Measurements from ENCODE around the gene TMEM259. TPM values are rescaled to one million over a fixed set of nuclear protein-coding genes. Genes with fewer than 3 reads are reported as not detected.

TMEM259 gene
- total RNA-seq, 1 experiment from 2014 or later = 155 TPM

GRCh38 chr19:1015782-1016646, 4.9 kb downstream of the TMEM259 start:
- Histone ChIP-seq H3K9me2 (ENCODE audit: insufficient read depth) (no peaks in the 10 kb centered on the region), H2AFZ (no peak overlapping the region), H3K79me2 (ENCODE audit: low read depth) (peaks cover 69% of the 10 kb centered on the region), H3F3A (ENCODE audit: insufficient read depth, low read depth) (peaks cover 8% of the 10 kb centered on the region), H3K4me2 (peak overlapping the region; percentile 95), H3K4me3 (no peak overlapping the region), H3K9me3 (ENCODE audit: insufficient read depth, low read depth) (no peaks in the 10 kb centered on the region), H4K20me1 (ENCODE audit: insufficient read depth) (peaks cover 75% of the 10 kb centered on the region), H3K4me1 (replicated peaks; ENCODE audit: insufficient read depth) (peaks cover 37% of the 10 kb centered on the region), H3K36me3 (ENCODE audit: low read depth) (no peaks in the 10 kb centered on the region), H3K27me3 (ENCODE audit: insufficient read depth, low read depth) (no peaks in the 10 kb centered on the region), H3K27ac (0 out of 2 replicates have a peak overlapping the region, but pooled peaks have one; percentile 46)
- no peak for DNase-seq
- no peak for TF ChIP-seq EZH2 (IDR thresholded peaks at IDR 0.05; ENCODE audit: low read depth)
- TF ChIP-seq, protein P1, sequence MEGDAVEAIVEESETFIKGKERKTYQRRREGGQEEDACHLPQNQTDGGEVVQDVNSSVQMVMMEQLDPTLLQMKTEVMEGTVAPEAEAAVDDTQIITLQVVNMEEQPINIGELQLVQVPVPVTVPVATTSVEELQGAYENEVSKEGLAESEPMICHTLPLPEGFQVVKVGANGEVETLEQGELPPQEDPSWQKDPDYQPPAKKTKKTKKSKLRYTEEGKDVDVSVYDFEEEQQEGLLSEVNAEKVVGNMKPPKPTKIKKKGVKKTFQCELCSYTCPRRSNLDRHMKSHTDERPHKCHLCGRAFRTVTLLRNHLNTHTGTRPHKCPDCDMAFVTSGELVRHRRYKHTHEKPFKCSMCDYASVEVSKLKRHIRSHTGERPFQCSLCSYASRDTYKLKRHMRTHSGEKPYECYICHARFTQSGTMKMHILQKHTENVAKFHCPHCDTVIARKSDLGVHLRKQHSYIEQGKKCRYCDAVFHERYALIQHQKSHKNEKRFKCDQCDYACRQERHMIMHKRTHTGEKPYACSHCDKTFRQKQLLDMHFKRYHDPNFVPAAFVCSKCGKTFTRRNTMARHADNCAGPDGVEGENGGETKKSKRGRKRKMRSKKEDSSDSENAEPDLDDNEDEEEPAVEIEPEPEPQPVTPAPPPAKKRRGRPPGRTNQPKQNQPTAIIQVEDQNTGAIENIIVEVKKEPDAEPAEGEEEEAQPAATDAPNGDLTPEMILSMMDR (conservative IDR thresholded peaks at IDR 0.05) = no peak
- POLR2A ChIA-PET (ENCODE audit: unreplicated experiment) = interaction anchor here (0.7 kb wide), 1 partner anchor 88 kb away, joined by 3 read pairs; the partner anchor contains the start of gene GPX4
- intact Hi-C loops (cut with micrococcal nuclease; ENCODE audit: unreplicated experiment) = loop anchor here (2.0 kb wide), 1 partner anchor 87 kb away; the partner anchor contains the start of gene GPX4
- CTCF ChIA-PET = no interaction called here
- BruUV-seq (replicated peaks) = no TSS peak

- Histone ChIP-seq H3K9me3 (ENCODE audit: insufficient read depth, low read depth) (no peaks in the 10 kb centered on the region), H3K4me2 (no peak overlapping the region), H3K27me3 (ENCODE audit: insufficient read depth, low read depth) (no peaks in the 10 kb centered on the region), H2AFZ (no peak overlapping the region), H3K79me2 (ENCODE audit: low read depth) (peaks cover 63% of the 10 kb centered on the region), H3K9me2 (ENCODE audit: insufficient read depth) (no peaks in the 10 kb centered on the region), H3K4me1 (replicated peaks; ENCODE audit: insufficient read depth) (peaks cover 37% of the 10 kb centered on the region), H4K20me1 (ENCODE audit: insufficient read depth) (peaks cover 75% of the 10 kb centered on the region), H3K27ac (no peak overlapping the region), H3K4me3 (no peak overlapping the region), H3F3A (ENCODE audit: insufficient read depth, low read depth) (peaks cover 8% of the 10 kb centered on the region), H3K36me3 (ENCODE audit: low read depth) (no peaks in the 10 kb centered on the region)
- CTCF ChIA-PET = no interaction called here
- no peak for DNase-seq
- TF ChIP-seq, protein P1 (conservative IDR thresholded peaks at IDR 0.05) = no peak
- no peak for TF ChIP-seq EZH2 (IDR thresholded peaks at IDR 0.05; ENCODE audit: low read depth)
- POLR2A ChIA-PET (ENCODE audit: unreplicated experiment) = no interaction called here
- no TSS peak for BruUV-seq (replicated peaks)
- intact Hi-C loops (cut with micrococcal nuclease; ENCODE audit: unreplicated experiment) = no loop called here
Measured at GRCh38 chr19:1015061-1015781, 5.7 kb downstream of the TMEM259 start.

DNA sequence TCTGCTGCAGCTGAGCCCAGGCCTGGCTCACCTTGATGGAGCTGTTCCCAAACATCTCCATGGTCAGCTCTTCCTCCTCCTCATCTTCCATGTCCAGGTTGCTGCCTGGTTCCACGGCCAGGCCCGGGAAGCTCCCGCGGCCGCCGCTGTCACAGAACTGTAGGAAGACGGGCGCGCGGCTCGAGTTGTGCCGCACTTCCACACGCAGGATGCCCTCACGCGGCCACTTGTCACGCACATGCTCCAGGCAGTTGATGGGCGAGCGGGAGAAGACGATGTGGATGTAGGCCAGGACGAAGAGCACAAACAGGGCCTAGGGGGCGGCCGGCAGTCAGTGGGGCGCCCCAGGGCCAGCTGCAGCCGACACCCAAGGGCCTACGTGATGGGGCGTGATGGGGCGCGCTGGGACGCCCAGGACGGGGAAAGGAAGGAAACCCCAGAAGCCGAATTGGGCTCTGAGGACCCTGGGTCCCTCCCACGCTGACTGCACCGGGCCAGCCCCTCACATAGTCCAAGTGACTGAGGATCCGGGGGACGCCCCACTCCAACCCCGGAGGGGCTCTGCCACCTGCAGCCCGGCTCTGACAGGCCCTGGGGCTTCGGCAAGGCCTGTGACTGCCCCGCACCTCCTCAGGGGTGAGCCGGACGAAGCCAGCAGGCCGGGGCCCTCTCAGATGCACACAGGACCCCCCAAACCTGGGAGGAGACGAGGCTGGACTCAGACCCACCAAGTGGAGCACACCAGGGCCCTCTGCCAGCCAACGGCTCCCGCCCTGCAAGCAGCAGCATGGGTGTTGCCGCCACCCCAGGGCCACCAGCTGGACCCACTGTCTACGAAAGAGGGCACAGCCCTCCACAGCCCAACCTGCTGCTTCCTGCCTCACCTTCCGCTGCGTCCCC, 6.5 kb downstream of the TMEM259 start:
- ChIA-PET CTCF (no interaction called here), POLR2A (ENCODE audit: unreplicated experiment) (interaction anchor here (0.7 kb wide), 1 partner anchor 92 kb away, joined by 7 read pairs; no protein-coding TSS in a partner anchor)
- no peak overlapping the region for H3K27ac ChIP-seq

More for the DNA sequence above, 6.5 kb downstream of the TMEM259 start:
- peaks cover 8% of the 10 kb centered on the region for H3F3A ChIP-seq (ENCODE audit: insufficient read depth, low read depth)
- H3K9me2 ChIP-seq (ENCODE audit: insufficient read depth) = no peaks in the 10 kb centered on the region
- no peak for DNase-seq
- TF ChIP-seq EZH2 (IDR thresholded peaks at IDR 0.05; ENCODE audit: low read depth) = no peak
- TF ChIP-seq, protein P1 (conservative IDR thresholded peaks at IDR 0.05) = no peak
- H2AFZ ChIP-seq = no peak overlapping the region
- H3K27me3 ChIP-seq (ENCODE audit: insufficient read depth, low read depth) = no peaks in the 10 kb centered on the region
- H3K79me2 ChIP-seq (ENCODE audit: low read depth) = peaks cover 55% of the 10 kb centered on the region
- H3K4me1 ChIP-seq (replicated peaks; ENCODE audit: insufficient read depth) = peaks cover 33% of the 10 kb centered on the region
- intact Hi-C loops (cut with micrococcal nuclease; ENCODE audit: unreplicated experiment) = no loop called here
- H4K20me1 ChIP-seq (ENCODE audit: insufficient read depth) = peaks cover 70% of the 10 kb centered on the region
- no peaks in the 10 kb centered on the region for H3K36me3 ChIP-seq (ENCODE audit: low read depth)
- H3K9me3 ChIP-seq (ENCODE audit: insufficient read depth, low read depth) = no peaks in the 10 kb centered on the region
- H3K4me3 ChIP-seq = no peak overlapping the region
- no peak overlapping the region for H3K4me2 ChIP-seq
- no TSS peak for BruUV-seq (replicated peaks)
